HEK293T (cell line): ENCODE data around the gene INPP1.

Experiments used
- ARNT ChIP-seq: fragments of 450-650 bp; IDR thresholded peaks from 2 replicates; pipeline ENCODE4 v1.6.1; 2017; ENCODE audit warnings: mild to moderate bottlenecking
- BHLHE40 ChIP-seq: fragments of 450-650 bp; IDR thresholded peaks from 2 replicates; pipeline ENCODE4 v1.6.1; 2016; ENCODE audit warnings: mild to moderate bottlenecking, moderate library complexity, borderline replicate concordance
- CTBP1 ChIP-seq: fragments of 450-650 bp; IDR thresholded peaks from 2 replicates; pipeline ENCODE4 v1.6.1; 2016; ENCODE audit warnings: borderline replicate concordance
- ELF4 ChIP-seq: fragments of 450-650 bp; IDR thresholded peaks from 2 replicates; pipeline ENCODE4 v1.6.1; 2017; ENCODE audit warnings: antibody characterized with exemption
- FOXM1 ChIP-seq: fragments of 450-650 bp; IDR thresholded peaks from 2 replicates; pipeline ENCODE4 v1.6.1; 2017; ENCODE audit warnings: mild to moderate bottlenecking, borderline replicate concordance
- HDGF ChIP-seq: fragments of 450-650 bp; IDR thresholded peaks from 2 replicates; pipeline ENCODE4 v1.6.1; 2017; ENCODE audit warnings: antibody characterized with exemption, borderline replicate concordance
- L3MBTL2 ChIP-seq: fragments of 450-650 bp; conservative IDR thresholded peaks from 2 replicates; pipeline ENCODE4 v1.6.1; 2016; ENCODE audit warnings: mild to moderate bottlenecking
- LEF1 ChIP-seq: fragments of 450-650 bp; IDR thresholded peaks from 2 replicates; pipeline ENCODE4 v1.6.1; 2017; ENCODE audit warnings: mild to moderate bottlenecking, borderline replicate concordance
- NFRKB ChIP-seq: fragments of 450-650 bp; IDR thresholded peaks from 2 replicates; pipeline ENCODE4 v1.6.1; 2016; ENCODE audit warnings: mild to moderate bottlenecking, moderate library complexity
- SP1 ChIP-seq: fragments of 450-650 bp; IDR thresholded peaks from 2 replicates; pipeline ENCODE4 v1.6.1; 2017
- SUZ12 ChIP-seq: fragments of 450-650 bp; IDR thresholded peaks from 2 replicates; pipeline ENCODE4 v1.6.1; 2016; ENCODE audit warnings: mild to moderate bottlenecking
- TARDBP ChIP-seq: fragments of 450-650 bp; IDR thresholded peaks from 2 replicates; pipeline ENCODE4 v1.6.1; 2016
- ZNF384 ChIP-seq: fragments of 450-650 bp; IDR thresholded peaks from 2 replicates; pipeline ENCODE4 v1.6.1; 2016

- no peak for TF ChIP-seq NFRKB
- no peak for TF ChIP-seq HDGF
- TF ChIP-seq FOXM1 = no peak
- TF ChIP-seq ELF4 = no peak
- no peak for TF ChIP-seq SP1
- TF ChIP-seq TARDBP = no peak
- no peak for TF ChIP-seq L3MBTL2
- TF ChIP-seq SUZ12 = no peak
- TF ChIP-seq LEF1 = no peak
- no peak for TF ChIP-seq ZNF384
- TF ChIP-seq BHLHE40 = no peak
- TF ChIP-seq CTBP1 = no peak
- no peak for TF ChIP-seq ARNT
These were observed 31.3 kb upstream of the INPP1 start for GRCh38 chr2:190311893-190312634.
